ENCODE measurements around the gene TYW5.

TYW5 gene

GRCh38 chr2:199988151-199988550 is 32.9 kb upstream of the TYW5 start:
- no peaks in the 10 kb centered on the region for H3K4me1 ChIP-seq (ENCODE audit: control insufficient read depth, insufficient read depth, low read length, poor library complexity, severe bottlenecking)
- H3K36me3 ChIP-seq (ENCODE audit: control insufficient read depth, insufficient read depth, low read length), result no peaks in the 10 kb centered on the region
- H3K27ac ChIP-seq (ENCODE audit: insufficient read depth, low read length, poor library complexity, severe bottlenecking), result no peak overlapping the region
- H3K4me3 ChIP-seq (ENCODE audit: insufficient read depth, low read depth, low read length, poor library complexity, severe bottlenecking), result no peak overlapping the region
- no peaks in the 10 kb centered on the region for H3K27me3 ChIP-seq (replicated peaks; ENCODE audit: control insufficient read depth, insufficient read depth, low read length, poor library complexity, severe bottlenecking)
- no peaks in the 10 kb centered on the region for H3K9me3 ChIP-seq (ENCODE audit: control insufficient read depth, low read length)
- DNase-seq, result no peak

- Histone ChIP-seq H3K27ac (ENCODE audit: insufficient read depth, low read length, poor library complexity, severe bottlenecking) (no peak overlapping the region), H3K4me1 (ENCODE audit: control insufficient read depth, insufficient read depth, low read length, poor library complexity, severe bottlenecking) (no peaks in the 10 kb centered on the region), H3K9me3 (ENCODE audit: control insufficient read depth, low read length) (no peaks in the 10 kb centered on the region), H3K4me3 (ENCODE audit: insufficient read depth, low read depth, low read length, poor library complexity, severe bottlenecking) (no peak overlapping the region), H3K27me3 (replicated peaks; ENCODE audit: control insufficient read depth, insufficient read depth, low read length, poor library complexity, severe bottlenecking) (no peaks in the 10 kb centered on the region), H3K36me3 (ENCODE audit: control insufficient read depth, insufficient read depth, low read length) (no peaks in the 10 kb centered on the region)
- no peak for DNase-seq
These were observed 32.3 kb upstream of the TYW5 start for GRCh38 chr2:199987586-199987985.

GRCh38 chr2:199985625-199986207 is 30.4 kb upstream of the TYW5 start:
- Histone ChIP-seq H3K9me3 (ENCODE audit: control insufficient read depth, low read length) (no peaks in the 10 kb centered on the region), H3K4me1 (ENCODE audit: control insufficient read depth, insufficient read depth, low read length, poor library complexity, severe bottlenecking) (no peaks in the 10 kb centered on the region), H3K36me3 (ENCODE audit: control insufficient read depth, insufficient read depth, low read length) (no peaks in the 10 kb centered on the region), H3K4me3 (ENCODE audit: insufficient read depth, low read depth, low read length, poor library complexity, severe bottlenecking) (no peak overlapping the region), H3K27me3 (replicated peaks; ENCODE audit: control insufficient read depth, insufficient read depth, low read length, poor library complexity, severe bottlenecking) (no peaks in the 10 kb centered on the region), H3K27ac (ENCODE audit: insufficient read depth, low read length, poor library complexity, severe bottlenecking) (no peak overlapping the region)
- peak in 2 of 3 donors; percentile 2 to 10 for DNase-seq

- H3K4me3 ChIP-seq (ENCODE audit: insufficient read depth, low read depth, low read length, poor library complexity, severe bottlenecking), result no peak overlapping the region
- no peaks in the 10 kb centered on the region for H3K9me3 ChIP-seq (ENCODE audit: control insufficient read depth, low read length)
- no peaks in the 10 kb centered on the region for H3K36me3 ChIP-seq (ENCODE audit: control insufficient read depth, insufficient read depth, low read length)
- DNase-seq, result no peak
- no peaks in the 10 kb centered on the region for H3K27me3 ChIP-seq (replicated peaks; ENCODE audit: control insufficient read depth, insufficient read depth, low read length, poor library complexity, severe bottlenecking)
- no peak overlapping the region for H3K27ac ChIP-seq (ENCODE audit: insufficient read depth, low read length, poor library complexity, severe bottlenecking)
- no peaks in the 10 kb centered on the region for H3K4me1 ChIP-seq (ENCODE audit: control insufficient read depth, insufficient read depth, low read length, poor library complexity, severe bottlenecking)
These were observed 29.5 kb upstream of the TYW5 start for GRCh38 chr2:199984755-199985154.

- H3K27ac ChIP-seq (ENCODE audit: insufficient read depth, low read length, poor library complexity, severe bottlenecking), result no peak overlapping the region
- H3K4me1 ChIP-seq (ENCODE audit: control insufficient read depth, insufficient read depth, low read length, poor library complexity, severe bottlenecking), result no peaks in the 10 kb centered on the region
- no peaks in the 10 kb centered on the region for H3K27me3 ChIP-seq (replicated peaks; ENCODE audit: control insufficient read depth, insufficient read depth, low read length, poor library complexity, severe bottlenecking)
- no peaks in the 10 kb centered on the region for H3K9me3 ChIP-seq (ENCODE audit: control insufficient read depth, low read length)
- DNase-seq, result no peak
- no peak overlapping the region for H3K4me3 ChIP-seq (ENCODE audit: insufficient read depth, low read depth, low read length, poor library complexity, severe bottlenecking)
- H3K36me3 ChIP-seq (ENCODE audit: control insufficient read depth, insufficient read depth, low read length), result no peaks in the 10 kb centered on the region
These were observed 28.9 kb upstream of the TYW5 start for GRCh38 chr2:199984159-199984558.

GRCh38 chr2:199983534-199983933 is 28.2 kb upstream of the TYW5 start:
- Histone ChIP-seq H3K9me3 (ENCODE audit: control insufficient read depth, low read length) (no peaks in the 10 kb centered on the region), H3K36me3 (ENCODE audit: control insufficient read depth, insufficient read depth, low read length) (no peaks in the 10 kb centered on the region), H3K27me3 (replicated peaks; ENCODE audit: control insufficient read depth, insufficient read depth, low read length, poor library complexity, severe bottlenecking) (no peaks in the 10 kb centered on the region), H3K4me3 (ENCODE audit: insufficient read depth, low read depth, low read length, poor library complexity, severe bottlenecking) (no peak overlapping the region), H3K4me1 (ENCODE audit: control insufficient read depth, insufficient read depth, low read length, poor library complexity, severe bottlenecking) (no peaks in the 10 kb centered on the region), H3K27ac (ENCODE audit: insufficient read depth, low read length, poor library complexity, severe bottlenecking) (no peak overlapping the region)
- DNase-seq, result no peak

- Histone ChIP-seq H3K27ac (ENCODE audit: insufficient read depth, low read length, poor library complexity, severe bottlenecking) (no peak overlapping the region), H3K4me1 (ENCODE audit: control insufficient read depth, insufficient read depth, low read length, poor library complexity, severe bottlenecking) (no peaks in the 10 kb centered on the region), H3K4me3 (ENCODE audit: insufficient read depth, low read depth, low read length, poor library complexity, severe bottlenecking) (no peak overlapping the region), H3K9me3 (ENCODE audit: control insufficient read depth, low read length) (no peaks in the 10 kb centered on the region), H3K27me3 (replicated peaks; ENCODE audit: control insufficient read depth, insufficient read depth, low read length, poor library complexity, severe bottlenecking) (no peaks in the 10 kb centered on the region), H3K36me3 (ENCODE audit: control insufficient read depth, insufficient read depth, low read length) (no peaks in the 10 kb centered on the region)
- DNase-seq, result no peak
These were observed 27.0 kb upstream of the TYW5 start for GRCh38 chr2:199982126-199982843.

GRCh38 chr2:199979832-199980628 is 24.7 kb upstream of the TYW5 start:
- H3K27me3 ChIP-seq (replicated peaks; ENCODE audit: control insufficient read depth, insufficient read depth, low read length, poor library complexity, severe bottlenecking), result no peaks in the 10 kb centered on the region
- no peak overlapping the region for H3K27ac ChIP-seq (ENCODE audit: insufficient read depth, low read length, poor library complexity, severe bottlenecking)
- no peak overlapping the region for H3K4me3 ChIP-seq (ENCODE audit: insufficient read depth, low read depth, low read length, poor library complexity, severe bottlenecking)
- no peaks in the 10 kb centered on the region for H3K36me3 ChIP-seq (ENCODE audit: control insufficient read depth, insufficient read depth, low read length)
- no peaks in the 10 kb centered on the region for H3K4me1 ChIP-seq (ENCODE audit: control insufficient read depth, insufficient read depth, low read length, poor library complexity, severe bottlenecking)
- DNase-seq, result peak; percentile 50 to 75 (median 59)
- H3K9me3 ChIP-seq (ENCODE audit: control insufficient read depth, low read length), result no peaks in the 10 kb centered on the region

- Histone ChIP-seq H3K27me3 (replicated peaks; ENCODE audit: control insufficient read depth, insufficient read depth, low read length, poor library complexity, severe bottlenecking) (no peaks in the 10 kb centered on the region), H3K27ac (ENCODE audit: insufficient read depth, low read length, poor library complexity, severe bottlenecking) (no peak overlapping the region), H3K9me3 (ENCODE audit: control insufficient read depth, low read length) (no peaks in the 10 kb centered on the region), H3K36me3 (ENCODE audit: control insufficient read depth, insufficient read depth, low read length) (peaks cover 3% of the 10 kb centered on the region), H3K4me1 (ENCODE audit: control insufficient read depth, insufficient read depth, low read length, poor library complexity, severe bottlenecking) (no peaks in the 10 kb centered on the region), H3K4me3 (ENCODE audit: insufficient read depth, low read depth, low read length, poor library complexity, severe bottlenecking) (no peak overlapping the region)
- DNase-seq, result no peak
These were observed 24.1 kb upstream of the TYW5 start for GRCh38 chr2:199979398-199979797.

GRCh38 chr2:199977984-199978415 is 22.7 kb upstream of the TYW5 start:
- Histone ChIP-seq H3K4me3 (ENCODE audit: insufficient read depth, low read depth, low read length, poor library complexity, severe bottlenecking) (no peak overlapping the region), H3K27me3 (replicated peaks; ENCODE audit: control insufficient read depth, insufficient read depth, low read length, poor library complexity, severe bottlenecking) (no peaks in the 10 kb centered on the region), H3K27ac (ENCODE audit: insufficient read depth, low read length, poor library complexity, severe bottlenecking) (no peak overlapping the region), H3K36me3 (ENCODE audit: control insufficient read depth, insufficient read depth, low read length) (peaks cover 3% of the 10 kb centered on the region), H3K4me1 (ENCODE audit: control insufficient read depth, insufficient read depth, low read length, poor library complexity, severe bottlenecking) (no peaks in the 10 kb centered on the region), H3K9me3 (ENCODE audit: control insufficient read depth, low read length) (no peaks in the 10 kb centered on the region)
- DNase-seq, result no peak

All from effector memory CD4-positive, alpha-beta T cell (primary cell).